GM12873 (cell line): ENCODE results near the gene LCLAT1.

Experiments
- TF ChIP-seq, protein P1 (sequence below): IDR thresholded peaks from 2 replicates; pipeline ENCODE4 v1.5.1; 2012; ENCODE audit warnings: low read depth, mild to moderate bottlenecking, moderate library complexity, low read length, control low read depth; ENCODE audit not compliant: insufficient read depth; ENCODE audit errors: missing control alignments

LCLAT1 gene

DNA sequence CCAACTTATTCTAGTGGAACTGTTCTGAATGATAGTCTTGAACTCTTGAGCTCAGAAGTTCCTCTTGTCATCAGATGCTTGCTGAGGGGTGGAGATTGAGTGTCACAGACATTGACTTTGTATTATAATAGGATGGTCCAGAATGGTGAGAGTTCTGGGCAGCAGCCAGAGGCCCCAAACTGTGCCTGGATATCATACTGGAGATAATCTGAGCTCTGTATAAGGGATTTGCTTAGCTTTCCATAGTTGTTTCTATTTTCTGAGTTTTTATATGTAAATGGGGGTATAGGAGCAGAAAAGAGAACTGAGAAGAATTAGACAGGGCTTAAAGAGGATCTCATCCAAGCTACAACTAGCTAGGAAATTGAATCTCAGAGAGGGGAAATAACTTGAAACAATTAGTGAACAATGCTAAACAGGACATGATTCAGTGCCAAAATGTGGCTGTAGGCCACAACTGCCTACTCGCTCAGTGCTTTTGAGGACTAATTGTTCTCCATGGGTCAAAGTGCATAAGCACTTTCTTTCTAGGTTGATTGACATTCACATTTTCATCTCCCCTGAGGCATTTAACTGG is 10.1 kb upstream of the LCLAT1 start:
- TF ChIP-seq, protein P1, sequence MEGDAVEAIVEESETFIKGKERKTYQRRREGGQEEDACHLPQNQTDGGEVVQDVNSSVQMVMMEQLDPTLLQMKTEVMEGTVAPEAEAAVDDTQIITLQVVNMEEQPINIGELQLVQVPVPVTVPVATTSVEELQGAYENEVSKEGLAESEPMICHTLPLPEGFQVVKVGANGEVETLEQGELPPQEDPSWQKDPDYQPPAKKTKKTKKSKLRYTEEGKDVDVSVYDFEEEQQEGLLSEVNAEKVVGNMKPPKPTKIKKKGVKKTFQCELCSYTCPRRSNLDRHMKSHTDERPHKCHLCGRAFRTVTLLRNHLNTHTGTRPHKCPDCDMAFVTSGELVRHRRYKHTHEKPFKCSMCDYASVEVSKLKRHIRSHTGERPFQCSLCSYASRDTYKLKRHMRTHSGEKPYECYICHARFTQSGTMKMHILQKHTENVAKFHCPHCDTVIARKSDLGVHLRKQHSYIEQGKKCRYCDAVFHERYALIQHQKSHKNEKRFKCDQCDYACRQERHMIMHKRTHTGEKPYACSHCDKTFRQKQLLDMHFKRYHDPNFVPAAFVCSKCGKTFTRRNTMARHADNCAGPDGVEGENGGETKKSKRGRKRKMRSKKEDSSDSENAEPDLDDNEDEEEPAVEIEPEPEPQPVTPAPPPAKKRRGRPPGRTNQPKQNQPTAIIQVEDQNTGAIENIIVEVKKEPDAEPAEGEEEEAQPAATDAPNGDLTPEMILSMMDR: no peak

DNA sequence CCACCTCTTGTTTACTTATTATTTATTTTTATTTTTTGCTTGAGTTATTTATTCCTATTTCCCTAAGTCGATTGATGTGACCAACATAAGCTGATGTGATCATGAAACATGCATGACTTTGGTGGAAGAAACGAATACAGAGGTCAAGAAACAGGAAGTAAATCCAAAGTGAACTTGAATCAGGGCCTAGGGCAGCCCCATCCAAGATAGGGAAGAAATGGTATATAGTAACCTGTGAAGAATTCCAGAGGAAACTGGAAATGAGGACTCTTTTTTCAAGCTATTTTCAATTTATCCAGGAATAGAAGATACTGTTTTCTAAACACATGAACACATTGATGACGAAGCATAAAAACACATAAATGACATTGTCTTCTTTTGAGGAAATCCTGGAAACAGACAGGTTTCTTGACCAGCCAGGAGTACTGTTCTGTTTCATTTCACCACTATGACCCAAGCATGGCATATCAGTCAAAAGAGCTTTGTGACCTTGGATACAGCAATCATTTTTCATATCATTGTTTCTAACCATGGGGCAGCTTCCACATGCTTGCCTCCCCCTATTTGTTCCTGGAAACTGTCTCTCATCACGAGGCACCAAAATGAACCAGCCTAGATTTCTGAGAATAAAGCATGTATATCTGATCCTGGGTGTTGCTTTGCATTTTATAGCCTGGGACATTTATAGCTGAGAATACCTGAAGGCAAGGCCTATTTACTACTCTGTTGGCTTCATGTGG is 9.1 kb upstream of the LCLAT1 start:
- TF ChIP-seq, protein P1: no peak

DNA sequence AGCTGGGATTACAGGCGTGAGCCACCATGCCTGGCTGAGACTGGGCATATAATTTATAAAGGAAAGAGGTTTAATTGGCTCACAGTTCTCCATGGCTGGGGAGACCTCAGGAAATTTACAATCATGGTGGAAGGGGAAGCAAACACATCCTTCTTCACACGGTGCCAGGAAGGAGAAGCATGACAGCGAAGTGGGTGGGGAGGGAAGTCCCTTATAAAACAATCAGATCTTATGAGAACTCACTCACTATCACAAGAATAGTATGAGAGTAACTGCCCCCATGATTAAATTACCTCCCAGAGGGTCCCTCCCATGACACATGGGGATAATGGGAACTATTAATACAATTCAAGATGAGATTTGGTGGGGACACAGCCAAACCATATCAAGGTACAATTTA is 7.8 kb upstream of the LCLAT1 start:
- TF ChIP-seq, protein P1: no peak

DNA sequence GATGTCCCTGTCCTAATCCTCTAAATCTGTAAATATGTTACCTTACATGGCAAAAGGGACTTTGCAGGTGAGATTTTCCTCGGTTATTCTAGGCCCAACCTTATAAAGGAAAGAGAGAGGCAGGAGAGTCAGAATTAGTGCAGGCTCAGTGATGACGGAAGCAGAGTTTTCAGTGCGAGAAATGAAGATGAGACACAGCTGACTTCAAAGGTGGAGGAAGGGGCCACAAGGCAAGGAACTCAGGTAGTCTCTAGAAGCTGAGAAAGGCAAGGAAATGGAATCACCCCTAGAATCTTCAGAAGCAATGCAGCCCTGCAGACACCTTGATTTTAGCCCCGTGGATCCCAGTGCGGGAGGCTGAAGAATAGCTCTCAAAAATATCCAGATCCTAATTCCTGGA is 7.2 kb upstream of the LCLAT1 start:
- TF ChIP-seq, protein P1: no peak

DNA sequence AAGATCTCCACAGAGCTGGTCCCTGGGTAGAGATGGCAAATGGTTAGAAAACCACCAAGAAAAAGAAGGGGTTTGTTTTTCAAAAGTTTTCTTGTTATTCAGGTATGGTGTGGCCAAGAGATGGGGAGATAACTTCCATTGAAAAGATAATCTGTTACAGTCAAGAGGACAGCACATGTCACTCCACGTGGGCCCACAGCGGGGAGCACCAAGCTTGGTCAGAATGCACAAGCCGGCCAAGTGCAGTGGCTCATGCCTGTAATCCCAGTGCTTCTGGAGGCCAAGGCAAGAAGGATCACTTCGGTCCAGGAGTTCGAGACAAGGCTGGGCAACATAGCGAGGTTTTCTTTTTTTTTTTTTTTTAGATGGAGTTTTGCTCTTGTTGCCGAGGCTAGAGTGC is 6.0 kb upstream of the LCLAT1 start:
- TF ChIP-seq, protein P1: no peak

DNA sequence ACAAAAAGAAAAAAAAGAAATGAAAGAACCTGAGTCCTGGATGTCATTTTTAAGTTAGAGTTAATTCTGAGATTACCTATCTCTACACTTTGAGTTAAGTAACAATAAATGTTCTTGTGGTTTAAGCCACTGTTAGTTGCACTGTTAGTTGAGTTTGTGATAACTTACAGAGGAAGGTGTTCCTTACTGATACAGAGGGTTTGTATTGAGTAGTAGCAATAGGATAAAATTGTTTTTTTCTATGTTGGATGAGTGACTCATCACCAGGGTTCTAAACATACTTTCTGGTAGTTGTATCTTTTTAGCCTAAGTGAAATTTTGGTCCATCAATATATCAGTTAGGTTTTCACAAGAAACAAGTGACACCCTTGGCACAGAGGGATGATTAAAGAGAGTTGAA is 4.0 kb upstream of the LCLAT1 start:
- TF ChIP-seq, protein P1: no peak

DNA sequence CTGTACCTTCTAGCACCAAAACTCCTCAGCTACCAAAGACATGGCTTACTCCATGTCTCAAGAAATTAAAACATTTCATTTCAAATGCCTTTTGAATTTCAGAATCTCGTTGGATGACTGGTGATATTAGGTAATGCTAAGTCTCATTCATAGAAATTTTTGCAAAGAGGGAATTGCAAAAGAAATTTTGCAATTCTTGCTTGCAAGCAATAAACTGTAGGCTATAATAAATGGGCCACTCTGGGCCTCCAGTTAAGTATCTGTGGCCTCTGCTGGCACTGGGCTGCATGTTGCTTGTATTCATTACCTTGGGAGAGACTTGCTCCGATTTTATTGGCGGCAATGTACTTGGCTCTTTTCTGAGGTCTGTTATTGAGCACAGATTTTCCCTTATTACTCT is 2.8 kb upstream of the LCLAT1 start:
- TF ChIP-seq, protein P1: no peak
